Hepatic stellate cell (primary cell): Measurements from ENCODE around the gene STARD7.

Experiments
- DNase-seq: peaks from one replicate; pipeline ENCODE4 v3.0.0; 2011; ENCODE audit warnings: low spot score

The STARD7 gene

DNA sequence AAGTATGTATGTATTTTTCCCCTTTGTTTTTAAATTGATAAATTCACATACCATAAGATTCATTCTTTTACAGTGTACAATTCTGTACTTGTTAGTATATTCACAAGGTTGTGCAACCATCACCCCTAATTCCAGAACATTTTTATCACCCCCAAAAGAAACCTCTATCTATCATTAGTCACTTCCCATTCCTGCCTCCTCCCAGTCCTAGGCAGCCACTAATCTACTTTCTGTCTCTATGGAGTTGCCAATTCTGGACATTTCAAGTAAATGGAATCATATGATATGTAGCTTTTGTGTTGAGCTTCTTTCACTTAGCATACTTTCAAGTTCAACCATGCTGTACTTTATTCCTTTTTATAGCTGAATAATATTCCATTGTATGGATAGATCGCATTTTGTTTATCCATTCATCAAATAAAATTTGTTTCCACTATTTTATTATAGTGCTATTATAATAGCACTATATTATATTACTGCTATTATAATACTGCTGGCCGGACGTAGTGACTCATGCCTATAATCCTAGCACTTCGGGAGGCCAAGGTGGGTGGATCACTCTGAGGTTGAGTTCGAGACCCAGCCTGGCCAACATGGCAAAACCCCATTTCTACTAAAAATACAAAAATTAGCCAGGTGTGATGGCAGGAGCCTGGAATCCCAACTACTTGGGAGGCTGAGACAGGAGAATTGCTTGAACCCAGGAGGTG, 10.9 kb downstream of the STARD7 start:
- DNase-seq, result no peak

DNA sequence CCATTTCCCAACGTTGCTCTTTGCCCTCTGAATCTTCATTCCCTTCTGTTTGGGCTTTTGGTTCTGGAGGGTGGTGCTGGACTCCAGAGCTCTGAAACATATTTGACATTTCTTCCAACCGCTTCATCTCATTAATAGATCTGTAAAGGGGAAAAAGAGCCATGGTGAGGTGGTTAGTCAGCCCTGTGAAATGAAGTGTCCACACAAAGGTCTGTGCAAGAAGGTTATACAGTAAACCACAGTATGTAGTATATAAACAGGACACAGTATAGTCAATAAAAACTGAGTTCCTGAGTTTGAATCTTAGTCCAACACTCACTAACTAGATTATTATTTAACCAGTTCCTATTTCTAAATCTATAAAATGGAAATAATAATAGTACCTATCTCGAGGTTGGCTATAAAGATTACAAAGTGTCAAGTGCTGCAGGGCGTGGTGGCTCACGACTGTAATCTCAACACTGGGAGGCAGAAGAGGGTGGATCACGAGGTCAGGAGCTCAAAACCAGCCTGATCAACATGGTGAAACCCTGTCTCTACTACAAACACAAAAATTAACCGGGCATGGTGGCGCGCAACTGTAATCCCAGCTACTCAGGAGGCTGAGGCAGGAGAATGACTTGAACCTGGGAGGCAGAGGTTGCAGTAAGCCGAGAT, 13.1 kb downstream of the STARD7 start:
- peak; percentile 42 for DNase-seq

DNA sequence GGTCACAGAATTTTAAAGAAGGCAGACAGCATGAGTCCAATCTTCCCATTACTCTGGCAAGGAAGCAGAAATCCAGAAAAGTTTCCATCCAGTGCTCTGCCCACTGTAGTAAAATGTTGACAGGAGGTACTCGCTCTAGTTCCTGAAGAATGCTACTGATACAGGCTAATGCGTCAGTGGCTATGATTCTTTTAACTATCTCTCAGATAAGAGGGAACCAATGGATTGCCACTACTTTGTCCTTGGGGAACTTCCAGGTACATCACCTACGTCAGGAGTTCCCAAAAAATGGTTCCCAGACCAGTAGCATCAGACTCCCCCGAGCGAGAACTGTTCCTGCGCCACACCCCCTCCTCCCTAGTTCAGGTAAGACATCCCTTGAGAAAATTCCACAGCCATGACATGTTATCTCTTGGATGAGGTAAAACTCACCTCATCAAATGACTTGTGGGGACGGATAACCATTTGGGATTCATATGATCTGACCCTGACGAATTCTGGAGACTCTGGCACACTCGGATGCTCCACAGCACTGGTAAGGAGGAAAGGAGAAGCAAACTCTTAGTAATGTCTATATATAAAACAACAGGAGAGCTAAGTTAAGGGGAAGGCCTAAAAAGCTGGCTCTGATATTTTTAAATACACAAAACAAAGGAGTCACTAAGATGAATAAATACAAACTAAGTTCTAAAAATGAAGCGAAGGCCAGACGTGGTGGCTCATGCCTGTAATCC, 16.5 kb downstream of the STARD7 start:
- no peak for DNase-seq

DNA sequence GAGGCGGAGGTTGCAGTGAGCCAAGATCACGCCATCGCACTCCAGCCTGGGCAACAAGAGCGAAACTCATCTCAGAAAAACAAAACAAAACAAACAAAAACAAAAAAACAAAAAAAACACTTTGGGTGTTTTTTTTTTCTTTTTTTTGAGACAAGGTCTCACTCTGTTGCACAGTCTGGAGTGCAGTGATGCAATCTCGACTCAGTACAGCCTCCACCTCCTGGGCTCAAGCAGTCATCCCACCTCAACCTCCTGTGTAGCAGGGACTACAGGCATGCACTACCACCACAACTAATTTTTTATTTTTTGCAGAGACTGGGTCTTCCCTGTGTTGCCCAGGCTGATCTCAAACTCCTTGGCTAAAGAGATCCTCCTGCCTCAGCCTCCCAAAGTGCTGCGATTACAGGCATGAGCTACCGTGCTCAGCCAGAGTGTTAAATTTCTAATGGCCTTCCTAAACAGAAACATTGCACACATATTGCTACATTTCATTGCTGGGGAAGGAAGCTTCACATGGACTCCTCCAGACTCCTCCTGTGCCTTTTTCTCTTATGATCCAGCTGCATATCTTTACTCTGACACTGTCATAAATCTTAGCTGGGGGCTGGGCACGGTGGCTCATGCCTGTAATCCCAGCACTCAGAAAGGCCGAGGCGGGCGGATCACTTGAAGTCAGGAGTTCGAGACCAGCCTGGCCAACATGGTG, 19.7 kb downstream of the STARD7 start:
- no peak for DNase-seq

DNA sequence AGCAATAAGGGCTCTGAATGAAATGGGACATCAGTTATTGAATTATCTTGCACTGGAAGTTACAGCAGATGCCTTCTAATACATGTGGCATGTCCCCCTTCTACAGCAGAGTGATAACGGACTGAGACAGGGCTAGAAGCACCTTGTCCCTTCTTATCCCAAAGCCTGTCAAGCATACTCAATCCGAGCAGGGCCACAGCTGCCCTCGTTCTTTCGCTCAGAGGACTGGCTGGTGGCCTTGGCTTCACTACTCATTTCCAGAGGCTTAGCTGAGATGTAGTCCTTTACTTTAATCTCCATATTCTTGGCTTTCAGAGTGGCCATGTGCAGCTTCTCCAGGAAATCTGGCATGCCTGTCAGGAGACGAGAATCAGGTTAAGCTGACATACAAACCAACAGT, 22.1 kb downstream of the STARD7 start:
- no peak for DNase-seq

DNA sequence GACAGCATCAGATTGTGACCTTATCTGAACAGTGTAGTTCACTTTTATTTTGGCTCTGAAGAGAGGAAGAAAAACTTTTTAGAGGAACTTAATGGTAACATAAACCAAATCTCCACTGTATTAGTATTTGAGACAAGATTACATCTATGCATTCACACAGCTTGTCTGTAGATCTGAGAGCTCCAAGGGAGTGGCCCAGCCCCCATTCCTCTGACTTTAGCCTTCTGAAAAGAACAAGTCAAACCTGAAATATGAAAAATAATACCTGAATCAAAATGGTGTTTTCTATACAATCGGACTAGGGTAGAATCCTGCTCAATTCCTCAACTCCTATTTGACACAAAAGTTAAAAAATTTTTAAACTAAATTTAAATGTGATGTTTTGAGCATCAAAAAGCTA, 23.1 kb downstream of the STARD7 start:
- DNase-seq, result no peak

DNA sequence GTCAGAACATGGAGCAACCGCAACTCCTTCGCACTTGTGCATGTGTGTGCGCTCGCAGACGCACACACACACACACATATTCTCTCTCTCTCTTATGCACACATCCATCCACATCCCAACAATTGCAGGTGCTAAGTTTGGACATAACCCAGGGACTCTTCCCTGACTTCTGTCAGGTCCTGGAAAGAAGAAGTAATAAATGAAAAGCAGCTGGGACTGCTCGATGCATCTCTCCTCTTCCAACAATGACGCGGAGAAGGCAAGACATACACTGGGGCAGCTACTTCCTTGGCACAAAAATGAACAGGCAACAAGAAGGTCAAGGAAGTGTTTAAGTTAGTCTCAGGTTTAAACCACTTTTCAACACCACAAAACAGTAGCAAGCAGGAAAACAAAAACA, 23.6 kb downstream of the STARD7 start:
- DNase-seq, result no peak

DNA sequence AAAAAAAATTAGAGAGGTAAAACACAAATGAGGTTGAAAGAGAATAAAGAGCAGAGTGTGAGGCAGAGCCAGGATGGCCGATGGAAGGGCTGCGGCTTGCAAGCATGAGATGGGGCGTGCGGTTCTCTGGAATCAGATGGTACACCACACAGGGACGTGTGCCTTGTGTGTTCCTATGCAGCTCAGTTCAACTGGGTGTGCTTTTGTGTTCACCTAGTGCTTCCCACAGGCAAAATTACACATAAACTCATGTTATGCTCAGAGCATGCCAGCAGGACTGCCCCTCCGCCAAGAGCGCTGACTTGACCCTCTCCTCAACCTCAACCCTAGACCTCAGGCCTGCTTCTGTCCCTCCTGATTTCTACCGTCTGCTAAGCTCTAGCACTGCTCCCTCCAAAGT, 24.4 kb downstream of the STARD7 start:
- DNase-seq, result no peak

DNA sequence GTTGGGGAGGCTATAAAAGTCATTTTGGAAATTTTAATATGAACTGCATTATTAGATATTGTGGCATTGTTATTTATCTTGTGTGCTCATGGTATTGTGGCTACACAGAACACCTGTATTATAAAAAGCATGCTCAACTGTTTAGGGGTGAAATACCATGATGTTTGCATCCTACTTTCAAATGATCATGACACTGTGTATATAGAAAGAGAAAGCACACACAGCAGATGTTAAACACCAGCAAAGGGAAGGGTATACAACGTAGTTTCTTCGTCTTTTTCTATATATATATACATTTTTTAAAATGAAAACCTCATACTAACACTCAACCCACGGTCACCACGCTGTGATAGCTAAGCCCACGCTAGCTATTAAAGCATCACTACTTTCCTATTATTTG, 27.1 kb downstream of the STARD7 start:
- no peak for DNase-seq

DNA sequence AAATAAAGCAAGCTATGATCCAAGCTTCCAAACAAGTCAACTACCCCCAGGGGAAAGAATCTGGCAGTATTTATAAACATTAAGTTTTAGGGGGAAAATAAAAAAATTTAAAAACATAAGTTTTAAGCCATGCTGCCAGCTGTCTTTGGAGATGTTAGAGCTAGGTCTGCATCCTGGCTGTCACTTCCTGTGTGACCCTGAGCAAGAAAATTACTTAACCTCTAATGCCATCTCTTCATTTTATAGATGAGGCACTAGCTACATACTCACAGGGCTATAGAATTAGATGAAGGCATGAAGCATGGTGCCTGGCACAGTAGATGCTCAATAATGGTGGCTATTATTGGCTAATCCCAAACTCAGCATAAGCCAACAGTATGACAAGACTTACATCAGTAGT, 28.1 kb downstream of the STARD7 start:
- no peak for DNase-seq

DNA sequence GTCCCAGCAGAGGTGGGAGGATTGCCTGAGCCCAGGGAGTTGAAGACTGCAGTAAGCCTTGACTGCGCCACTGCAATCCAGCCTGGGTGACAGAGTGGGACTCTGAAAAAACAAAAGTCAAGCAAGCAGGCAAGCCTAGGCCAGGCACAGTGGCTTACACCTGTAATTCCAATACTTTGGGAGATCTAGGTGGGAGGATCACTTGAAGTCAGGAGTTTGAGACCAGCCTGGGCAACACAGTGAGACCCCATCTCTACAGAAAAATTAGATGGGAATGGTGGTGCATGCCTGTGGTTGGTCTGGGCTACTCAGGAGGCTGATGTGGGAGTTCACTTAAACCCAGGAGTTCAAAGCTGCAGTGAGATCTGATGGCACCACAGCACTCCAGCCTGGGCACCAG, 28.6 kb downstream of the STARD7 start:
- DNase-seq, result no peak

DNA sequence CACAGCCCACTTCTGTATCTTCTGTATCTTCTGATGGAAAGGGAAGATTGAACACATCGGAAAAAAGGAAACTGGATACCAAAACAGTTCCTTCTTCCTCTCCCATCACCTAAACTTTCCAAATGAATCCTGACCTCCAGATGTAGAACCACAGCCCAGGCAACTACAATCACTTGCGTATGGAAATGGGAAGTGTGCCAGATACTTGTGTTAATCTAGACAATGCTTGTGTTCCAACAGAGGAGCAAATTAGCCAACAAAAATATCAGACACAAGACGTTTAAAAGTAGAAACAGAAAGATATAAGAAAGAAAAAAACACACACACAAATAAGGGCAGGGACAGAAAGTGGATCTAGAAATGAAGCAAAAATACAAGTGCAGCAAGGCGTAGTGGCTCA, 32.0 kb downstream of the STARD7 start:
- DNase-seq, result no peak

DNA sequence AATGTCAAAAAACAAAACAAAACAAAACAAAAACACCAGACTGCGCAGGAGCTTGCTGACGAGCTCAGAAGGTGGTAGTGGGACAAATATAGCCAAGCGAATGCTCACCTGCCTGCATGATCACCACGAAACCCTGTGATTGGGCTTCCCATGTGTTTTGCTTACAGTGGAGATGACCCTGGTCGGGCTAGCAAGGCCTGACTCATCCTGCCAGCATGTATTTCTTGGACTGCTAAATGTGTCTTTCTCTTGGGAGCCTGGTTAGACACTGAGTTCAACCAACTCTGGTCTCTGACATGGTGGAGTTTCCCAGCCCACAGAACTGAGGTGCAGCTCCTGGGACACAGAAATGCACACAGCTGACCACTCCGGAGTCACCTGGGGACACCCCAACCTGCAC, 32.7 kb downstream of the STARD7 start:
- DNase-seq, result peak; percentile 75

DNA sequence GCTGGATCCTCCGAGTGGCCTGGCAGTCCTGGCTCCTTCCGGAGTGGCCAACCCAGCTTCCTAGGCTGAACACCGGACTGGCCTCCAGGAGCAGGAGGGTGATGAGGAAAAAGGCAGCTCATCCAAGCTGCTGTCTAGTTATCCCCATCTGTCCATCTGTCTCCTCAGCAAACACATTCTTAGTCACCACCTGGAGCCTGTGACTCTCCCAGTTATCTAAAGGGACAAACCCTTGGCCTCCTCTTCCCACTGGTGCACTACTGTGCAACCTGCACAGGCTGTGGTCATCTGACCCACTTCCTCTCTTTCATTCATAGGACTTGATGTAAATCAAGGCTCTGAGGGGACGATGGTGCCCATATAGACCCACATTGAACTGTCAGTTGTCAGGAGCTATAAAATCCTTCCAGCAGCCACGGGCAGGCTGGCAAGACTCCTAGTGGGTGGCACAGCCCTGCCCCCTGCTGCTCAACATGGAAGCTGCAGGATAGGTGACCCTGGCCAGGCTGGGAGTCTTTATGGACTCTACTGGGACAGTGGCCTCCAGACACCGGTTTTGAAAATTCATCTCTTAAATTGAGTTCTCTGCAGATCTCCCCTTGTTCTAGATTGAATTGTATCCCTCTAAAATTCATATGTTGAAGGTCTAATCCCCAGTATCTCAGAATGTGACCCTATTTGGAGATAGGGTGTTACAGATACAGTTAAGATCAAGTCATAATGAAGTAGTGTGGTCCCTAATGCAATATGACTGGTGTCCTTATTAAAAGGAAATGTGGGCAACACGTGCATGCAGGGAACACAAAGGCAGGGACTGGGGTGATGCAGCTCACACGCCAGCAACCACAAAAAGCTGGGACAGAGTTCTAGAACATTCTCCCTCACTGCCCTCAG, 34.1 kb downstream of the STARD7 start:
- peak; percentile 71 for DNase-seq

DNA sequence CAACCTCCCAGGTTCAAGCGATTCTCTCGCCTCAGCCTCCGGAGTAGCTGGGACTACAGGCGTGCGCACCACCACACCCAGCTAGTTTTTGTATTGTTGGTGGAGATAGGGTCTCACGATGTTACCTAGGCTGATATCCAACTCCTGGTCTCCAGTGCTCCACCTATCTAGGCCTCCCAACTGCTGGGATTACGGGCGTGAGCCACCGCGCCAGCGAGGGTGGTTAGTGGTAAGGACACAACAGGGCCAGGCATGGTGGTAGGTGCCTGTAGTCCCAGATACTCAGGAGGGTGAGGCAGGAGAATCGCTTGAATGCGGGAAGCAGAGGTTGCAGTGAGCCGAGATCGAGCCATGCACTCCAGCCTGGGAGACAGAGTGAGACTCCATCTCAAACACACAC, 36.8 kb downstream of the STARD7 start:
- DNase-seq, result no peak

DNA sequence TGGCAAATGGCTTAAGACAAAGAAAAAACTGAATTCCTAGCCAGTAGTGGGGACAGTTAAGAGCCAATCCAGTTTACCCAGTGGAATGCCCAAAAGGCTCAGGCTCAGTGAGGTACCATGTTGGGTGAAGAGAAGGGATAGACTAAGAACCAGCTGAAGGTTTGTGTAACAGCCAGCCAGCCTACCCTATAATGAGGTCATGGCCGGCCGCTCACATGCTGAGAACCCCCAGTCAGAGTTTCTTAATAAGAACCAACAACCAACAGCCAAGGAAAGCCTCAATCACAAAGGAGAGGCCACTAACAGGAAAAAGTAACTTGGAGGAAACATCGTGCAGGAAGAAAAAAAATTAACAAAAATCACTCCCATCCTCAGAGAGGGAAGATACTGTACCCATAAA, 38.0 kb downstream of the STARD7 start:
- DNase-seq, result no peak

DNA sequence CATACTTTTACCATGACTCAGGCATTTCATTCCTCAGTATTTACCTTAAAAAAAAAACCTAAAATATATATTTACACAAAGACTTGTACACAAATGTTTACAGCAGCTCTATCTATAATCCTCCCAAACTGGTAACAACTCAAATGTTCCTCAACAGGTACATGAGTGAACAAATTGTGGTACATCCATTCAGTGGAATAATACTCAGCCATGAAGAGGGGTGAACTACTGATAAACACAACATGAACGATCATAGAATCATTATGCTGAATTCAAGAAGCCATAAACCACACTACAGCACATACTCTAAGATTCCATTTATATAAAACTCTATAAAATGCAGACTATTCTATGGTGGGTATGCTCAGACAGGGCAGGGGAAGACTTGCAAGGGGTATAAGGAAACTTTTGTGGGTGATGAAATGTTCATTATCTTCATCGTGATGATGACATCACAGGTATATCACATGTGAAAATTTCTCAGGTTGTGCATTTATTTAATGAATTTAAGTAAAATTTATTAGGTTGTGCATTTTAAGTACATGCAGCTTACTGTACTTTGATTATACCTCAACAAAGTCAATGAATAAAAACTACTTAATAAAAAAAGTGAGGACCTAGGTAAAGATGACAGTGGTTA, 38.6 kb downstream of the STARD7 start:
- DNase-seq, result no peak

DNA sequence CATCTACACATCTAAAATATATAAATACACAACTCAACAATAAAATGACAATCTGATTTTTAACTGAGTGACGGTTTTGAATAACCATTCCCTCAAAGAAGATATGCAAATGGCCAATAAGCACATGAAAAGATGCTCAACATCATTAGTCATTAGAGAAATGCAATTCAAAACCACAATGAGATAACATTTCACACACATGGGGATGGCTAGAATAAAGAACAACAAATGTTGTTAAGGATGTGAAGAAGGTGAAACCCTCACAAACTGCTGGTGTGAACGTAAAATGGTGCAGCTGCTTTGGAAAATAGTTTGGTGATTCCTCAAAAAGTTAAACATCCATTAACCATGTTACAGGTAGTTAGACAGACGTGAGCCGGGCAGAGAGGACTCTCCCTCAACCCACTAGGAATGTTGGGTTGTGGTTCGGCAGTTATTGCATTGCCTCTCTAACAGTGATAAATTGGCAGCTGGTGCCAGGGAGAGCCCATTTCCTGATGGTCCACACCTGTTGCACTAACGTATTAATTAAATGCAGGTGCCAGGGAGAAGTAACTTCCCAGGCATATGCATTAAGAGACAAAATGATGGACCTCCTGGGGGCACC, 41.1 kb downstream of the STARD7 start:
- no peak for DNase-seq

DNA sequence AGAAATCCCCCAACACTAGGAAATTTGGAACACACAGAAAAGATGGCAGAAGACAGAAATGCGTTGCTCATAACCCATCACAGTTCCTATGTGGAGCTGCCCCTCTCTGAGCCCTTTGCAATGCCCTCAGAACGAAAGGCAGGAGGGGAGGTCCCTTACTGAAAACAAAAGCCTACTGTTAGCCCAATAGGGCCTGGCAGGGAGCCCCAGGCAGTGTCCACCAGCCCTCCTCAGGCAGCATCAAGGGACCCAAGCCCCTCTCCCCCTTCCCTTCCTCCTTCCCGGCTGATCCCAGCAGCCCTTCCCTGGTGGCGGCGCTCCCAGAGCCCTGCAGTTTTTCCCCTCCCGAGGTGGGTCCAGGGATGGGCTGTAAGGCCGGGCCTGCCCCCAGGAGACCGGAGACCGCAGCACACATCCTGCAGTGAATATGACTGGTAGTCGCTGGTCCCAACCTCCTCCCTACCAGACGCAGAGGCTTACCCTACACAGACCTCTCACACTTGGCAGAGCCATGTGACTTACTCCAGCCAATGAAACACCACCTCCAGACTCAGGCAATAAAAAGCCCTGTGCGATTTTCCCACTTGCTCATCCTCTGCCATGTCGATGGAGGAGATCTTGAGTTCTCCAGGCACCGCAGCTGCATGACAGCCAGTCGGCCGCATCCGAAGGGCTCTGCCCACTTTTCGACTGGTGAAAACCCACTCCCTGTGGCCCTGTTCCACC, 44.0 kb downstream of the STARD7 start:
- DNase-seq, result no peak

DNA sequence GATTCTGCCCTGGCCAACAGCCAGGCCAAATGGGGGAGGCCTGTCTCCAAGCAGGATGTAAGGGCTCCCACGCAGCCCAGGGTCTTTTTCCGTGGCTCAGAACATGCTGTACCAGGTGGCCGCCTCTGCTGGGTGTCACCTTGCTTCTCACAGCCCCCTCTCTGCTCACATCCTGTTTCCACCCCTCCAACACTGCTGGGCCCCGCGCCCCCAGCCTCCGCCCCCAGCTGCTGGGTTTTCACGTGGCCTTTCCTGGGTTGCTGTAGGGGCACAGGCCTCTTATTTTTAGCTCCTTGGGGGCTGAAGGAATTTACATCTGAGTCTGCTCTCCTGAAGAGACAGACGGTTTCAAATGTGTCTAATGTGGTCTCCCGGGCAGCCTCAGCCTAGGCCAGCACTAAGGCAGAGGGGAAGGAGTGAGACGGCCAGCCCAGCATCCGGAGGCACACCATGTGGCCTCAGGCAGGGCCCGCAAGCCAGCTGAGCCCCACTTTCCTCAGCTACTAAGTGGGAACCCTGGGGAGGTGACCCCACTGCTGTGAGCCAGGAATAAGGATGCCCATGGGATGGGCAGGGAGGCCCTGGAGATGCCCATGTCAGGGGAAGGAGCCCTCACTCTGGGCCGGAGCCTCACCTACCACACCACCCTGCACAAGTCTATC, 44.7 kb downstream of the STARD7 start:
- no peak for DNase-seq
